Testis (tissue), 2 donors: ENCODE data around the gene SLC30A10.

Experiments
- CTCF ChIP-seq, 3 experiments: fragments of 450-650 bp in 2 of 3; fragments of 200-600 bp in 1 of 3; sonication (generic) in 1 of 3; IDR thresholded peaks; one replicate each; pipeline ENCODE4 v1.5.1; 2016 to 2019; ENCODE audit warnings: antibody characterized with exemption in 3 of 3, mild to moderate bottlenecking in 2 of 3, moderate library complexity in 1 of 3
- POLR2A ChIP-seq: fragments of 450-650 bp; IDR thresholded peaks from one replicate; pipeline ENCODE4 v1.6.1; 2017; ENCODE audit warnings: antibody characterized with exemption, mild to moderate bottlenecking, moderate library complexity

GRCh38 chr1:219924342-219924741, 4.0 kb downstream of the SLC30A10 start:
- TF ChIP-seq POLR2A (no peak), CTCF (IDR thresholded peaks at IDR 0.05) (no peak)
